Esophagus muscularis mucosa (tissue), 4 donors: ENCODE measurements around the gene MAD2L1BP. TPM values are rescaled to one million over a fixed set of nuclear protein-coding genes. Genes with fewer than 3 reads are reported as not detected.
A peak's percentile ranks its signal among the peaks of the same experiment; 100 is the strongest.

Experiments
- DNase-seq: peaks from one replicate; pipeline ENCODE4 v3.0.0-alpha.2; 2017; ENCODE audit errors: extremely low spot score
- H3K27ac ChIP-seq, 4 donors: fragments of 200-600 bp; sonication (generic); replicated peaks in 1 of 4; 1 replicate in 3 of 4; 2 replicates in 1 of 4; pipeline ENCODE4 v1.5.1; 2016 to 2019; ENCODE audit warnings: mild to moderate bottlenecking in 1 of 4
- H3K27me3 ChIP-seq, 4 donors: fragments of 200-600 bp; sonication (generic); one replicate each; pipeline versions ENCODE4 v1.5.1 to v1.6.0; 2016 to 2019
- H3K36me3 ChIP-seq, 4 donors: fragments of 200-600 bp; sonication (generic); one replicate each; pipeline ENCODE4 v1.5.1; 2016 to 2019
- H3K4me1 ChIP-seq, 4 donors: fragments of 200-600 bp; sonication (generic); one replicate each; pipeline ENCODE4 v1.5.1; 2016 to 2019
- H3K4me3 ChIP-seq, 4 donors: fragments of 200-600 bp; sonication (generic); 1 replicate in 2 of 4; 2 replicates in 2 of 4; pipeline ENCODE4 v1.5.1; 2016 to 2019; ENCODE audit warnings: mild to moderate bottlenecking in 4 of 4, moderate library complexity in 1 of 4
- H3K9me3 ChIP-seq, 4 donors: fragments of 200-600 bp; sonication (generic); 1 replicate in 3 of 4; 2 replicates in 1 of 4; pipeline ENCODE4 v1.5.1; 2016 to 2019
- EP300 ChIP-seq: sonication (generic); formaldehyde crosslinking; IDR thresholded peaks from one replicate; pipeline ENCODE4 v1.6.1; 2017; ENCODE audit warnings: antibody characterized with exemption
- POLR2A ChIP-seq: fragments of 450-650 bp; IDR thresholded peaks from one replicate; pipeline ENCODE4 v1.6.1; 2017; ENCODE audit warnings: antibody characterized with exemption, moderate library complexity, mild to moderate bottlenecking, low read depth
- POLR2AphosphoS5 ChIP-seq, 2 donors: sonication (generic); formaldehyde crosslinking; IDR thresholded peaks; one replicate each; pipeline ENCODE4 v1.6.1; 2017; ENCODE audit warnings: antibody characterized with exemption in 2 of 2
- WGBS: methylation state at CpG from one replicate; pipeline ENCODE4 v1.1.5; 2018; 5-methylcytosine and 5-hydroxymethylcytosine counted together
- intact Hi-C: fragments of 100-400 bp; cut with DNase I; formaldehyde crosslinking; loops from one replicate; pipeline ENCODE4 v1.15.1; 2023
- total RNA-seq, 4 donors: library from RNA; depleted of rRNA; stranded (reverse); fragments of >200 nt; gene quantifications; one replicate each; pipeline versions ENCODE4 v1.1.0 to v1.2.1, GENCODE V29; 2016
- TF ChIP-seq, protein P1 (sequence below), 3 experiments: fragments of 200-600 bp in 2 of 3; fragments of 450-650 bp in 1 of 3; sonication (generic) in 2 of 3; IDR thresholded peaks; one replicate each; pipeline ENCODE4 v1.5.1; 2017 to 2019; ENCODE audit warnings: antibody characterized with exemption in 3 of 3, mild to moderate bottlenecking in 2 of 3, moderate library complexity in 1 of 3

Gene MAD2L1BP
- total RNA-seq, 4 donors from 2014 or later = 17.9 to 26.7 (median 21.6) TPM

DNA sequence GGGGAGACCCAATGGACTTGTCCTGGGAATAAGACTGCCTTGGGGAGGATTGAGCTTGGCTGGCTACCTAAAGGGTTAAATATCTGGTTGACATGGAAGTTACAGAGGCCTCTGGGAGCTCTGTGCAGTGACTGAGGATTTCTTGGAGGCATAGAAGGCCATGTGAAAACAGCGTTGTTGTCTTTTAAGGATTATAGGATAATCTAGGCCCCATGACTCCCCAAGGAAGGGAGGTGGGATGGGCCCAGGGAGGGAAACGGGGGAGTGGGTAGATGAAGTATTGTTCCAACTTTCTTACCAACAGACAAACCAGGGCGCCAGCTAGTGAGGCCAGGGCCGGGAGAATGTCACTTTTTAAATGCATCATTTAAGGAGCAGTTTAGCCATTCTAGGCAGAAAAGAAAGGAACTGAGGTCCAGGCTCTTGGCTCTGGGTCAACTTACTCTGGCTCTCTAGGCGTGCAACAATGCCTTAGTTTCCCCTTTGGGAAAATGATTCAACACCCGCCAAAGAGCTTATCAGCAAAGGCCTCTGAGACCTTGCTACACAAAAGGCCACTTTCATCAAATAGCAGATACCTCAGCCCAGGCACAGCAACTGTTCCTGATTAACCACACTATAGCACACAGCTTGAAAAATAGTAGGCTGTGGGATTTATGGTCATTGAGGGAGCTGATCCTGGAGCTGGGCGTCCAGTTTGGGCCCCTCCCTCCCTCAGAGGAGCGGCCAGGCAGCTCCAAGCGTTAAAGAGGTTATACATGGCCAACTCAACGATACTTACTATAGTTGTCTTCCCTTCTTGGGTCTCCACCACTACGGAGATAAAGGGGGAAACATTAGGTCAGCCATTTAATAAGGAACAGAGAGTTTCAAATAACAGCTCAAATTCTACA lies 44.9 kb downstream of the MAD2L1BP start:
- intact Hi-C loops = no loop called here
- no peaks in the 10 kb centered on the region for H3K27me3 ChIP-seq
- H3K4me3 ChIP-seq = no peak overlapping the region
- 85% methylated on average over 11 of the region's 11 CpGs for WGBS
- H3K36me3 ChIP-seq = peaks cover 36 to 70% (median 63%) of the 10 kb centered on the region in 4 donors
- TF ChIP-seq EP300 (no peak), POLR2A (no peak), POLR2AphosphoS5 (IDR thresholded peaks at IDR 0.05) (no peak)
- TF ChIP-seq, protein P1, sequence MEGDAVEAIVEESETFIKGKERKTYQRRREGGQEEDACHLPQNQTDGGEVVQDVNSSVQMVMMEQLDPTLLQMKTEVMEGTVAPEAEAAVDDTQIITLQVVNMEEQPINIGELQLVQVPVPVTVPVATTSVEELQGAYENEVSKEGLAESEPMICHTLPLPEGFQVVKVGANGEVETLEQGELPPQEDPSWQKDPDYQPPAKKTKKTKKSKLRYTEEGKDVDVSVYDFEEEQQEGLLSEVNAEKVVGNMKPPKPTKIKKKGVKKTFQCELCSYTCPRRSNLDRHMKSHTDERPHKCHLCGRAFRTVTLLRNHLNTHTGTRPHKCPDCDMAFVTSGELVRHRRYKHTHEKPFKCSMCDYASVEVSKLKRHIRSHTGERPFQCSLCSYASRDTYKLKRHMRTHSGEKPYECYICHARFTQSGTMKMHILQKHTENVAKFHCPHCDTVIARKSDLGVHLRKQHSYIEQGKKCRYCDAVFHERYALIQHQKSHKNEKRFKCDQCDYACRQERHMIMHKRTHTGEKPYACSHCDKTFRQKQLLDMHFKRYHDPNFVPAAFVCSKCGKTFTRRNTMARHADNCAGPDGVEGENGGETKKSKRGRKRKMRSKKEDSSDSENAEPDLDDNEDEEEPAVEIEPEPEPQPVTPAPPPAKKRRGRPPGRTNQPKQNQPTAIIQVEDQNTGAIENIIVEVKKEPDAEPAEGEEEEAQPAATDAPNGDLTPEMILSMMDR (IDR thresholded peaks at IDR 0.05) = no peak
- DNase-seq = no peak
- peaks cover 14 to 28% (median 18%) of the 10 kb centered on the region in 4 donors for H3K4me1 ChIP-seq
- H3K9me3 ChIP-seq = no peaks in the 10 kb centered on the region
- H3K27ac ChIP-seq = no peak overlapping the region

DNA sequence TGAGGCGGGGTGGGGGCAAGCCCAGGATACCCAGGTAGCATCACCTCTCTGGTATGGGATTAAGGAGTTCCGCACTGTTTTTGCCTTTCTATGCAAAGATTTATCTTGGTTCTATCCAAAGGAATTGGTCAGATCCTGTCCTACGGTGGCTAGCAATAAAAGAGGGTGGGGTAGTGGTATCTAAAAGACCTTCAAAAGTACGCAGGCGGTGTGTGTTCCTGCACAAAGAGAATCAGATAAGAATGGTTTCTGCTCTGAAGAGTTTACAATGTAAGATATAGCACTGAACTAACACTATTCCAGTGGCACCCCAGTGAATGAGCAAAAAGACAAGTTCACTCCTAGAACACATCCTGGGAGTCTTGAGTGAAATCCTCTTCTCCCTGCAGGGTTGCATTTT lies 45.7 kb downstream of the MAD2L1BP start:
- 94% methylated on average over 5 of the region's 5 CpGs for WGBS
- Histone ChIP-seq H3K4me1 (peaks cover 19 to 32% (median 24%) of the 10 kb centered on the region in 4 donors), H3K4me3 (no peak overlapping the region), H3K27ac (no peak overlapping the region), H3K36me3 (peaks cover 36 to 63% (median 55%) of the 10 kb centered on the region in 4 donors), H3K27me3 (no peaks in the 10 kb centered on the region), H3K9me3 (no peaks in the 10 kb centered on the region)
- no peak for TF ChIP-seq EP300
- intact Hi-C loops = no loop called here
- DNase-seq = no peak

DNA sequence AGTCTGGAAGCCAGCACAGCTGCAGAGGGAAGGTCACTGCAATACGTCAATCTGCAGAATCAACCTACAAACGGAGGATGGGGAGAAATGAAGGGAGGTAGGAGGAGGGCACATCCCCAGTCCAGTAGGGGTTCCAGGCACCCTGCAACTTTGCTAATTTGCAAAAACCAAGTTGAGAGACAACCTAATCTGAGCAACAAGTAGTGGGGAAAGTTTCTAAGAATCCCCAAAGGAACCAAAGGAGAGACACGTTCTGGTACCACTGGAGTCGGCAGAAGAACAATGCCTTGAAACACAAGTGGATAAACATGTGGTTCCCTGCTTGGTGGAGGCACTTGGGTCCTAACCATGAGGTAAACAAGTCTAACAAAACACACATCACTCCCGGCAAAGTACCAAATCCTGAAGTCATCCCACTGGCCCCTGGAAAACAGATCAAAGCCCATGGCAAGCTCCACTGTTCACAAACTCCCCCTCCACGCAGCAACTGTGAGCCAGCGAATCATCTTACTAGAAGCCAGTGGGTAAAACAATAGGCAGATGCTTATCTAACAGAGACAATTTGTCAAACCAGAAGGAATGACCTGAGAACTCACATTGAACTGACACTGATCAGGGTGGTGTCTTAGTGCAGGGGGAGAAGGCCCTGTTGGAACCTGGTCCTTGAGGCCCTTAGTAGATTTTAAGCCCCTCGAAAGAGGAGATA lies 47.2 kb downstream of the MAD2L1BP start:
- Histone ChIP-seq H3K27ac (no peak overlapping the region), H3K4me1 (peaks cover 28 to 43% (median 33%) of the 10 kb centered on the region in 4 donors), H3K27me3 (no peaks in the 10 kb centered on the region), H3K9me3 (no peaks in the 10 kb centered on the region), H3K36me3 (peaks cover 21 to 47% (median 40%) of the 10 kb centered on the region in 4 donors), H3K4me3 (no peak overlapping the region)
- intact Hi-C loops = no loop called here
- TF ChIP-seq POLR2A (no peak), EP300 (no peak)
- 72% methylated on average over 8 of the region's 8 CpGs for WGBS
- DNase-seq = no peak

DNA sequence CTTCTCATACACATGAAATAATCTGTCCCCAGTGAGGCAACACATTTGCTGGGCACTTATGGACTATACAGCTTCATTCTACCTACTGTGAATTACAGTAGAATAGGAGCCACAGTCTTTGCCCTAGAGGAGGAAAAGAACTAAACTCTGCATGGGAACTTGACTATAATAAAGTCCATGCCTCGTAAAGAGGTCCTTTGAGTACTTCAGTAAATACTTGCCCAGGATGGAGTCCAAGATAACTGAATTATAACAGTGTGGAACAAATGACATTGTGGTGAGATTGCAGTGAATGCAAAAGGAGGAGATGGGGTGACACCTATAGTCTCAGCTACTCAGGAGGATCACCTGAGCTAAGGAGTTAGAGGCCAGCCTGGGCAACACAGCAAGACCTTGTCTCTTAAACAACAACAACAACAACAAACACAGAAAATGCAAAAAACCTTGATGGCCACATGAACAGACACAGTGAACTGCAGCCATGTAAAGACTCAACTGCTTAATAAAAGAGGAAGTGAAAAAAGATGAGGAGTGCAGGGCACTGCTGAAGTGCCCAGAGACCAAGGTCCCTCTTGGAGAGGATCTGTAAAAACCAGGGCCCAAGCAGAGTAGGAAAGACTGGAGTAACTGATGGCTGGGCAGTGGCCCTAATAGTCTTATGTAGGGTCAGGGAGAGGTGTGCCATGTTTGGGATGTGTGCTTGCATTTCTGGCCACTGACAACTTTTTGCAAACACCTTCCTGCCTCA lies 48.2 kb downstream of the MAD2L1BP start:
- DNase-seq = no peak
- Histone ChIP-seq H3K27ac (no peak overlapping the region), H3K4me3 (no peak overlapping the region), H3K36me3 (peaks cover 11 to 37% (median 30%) of the 10 kb centered on the region in 4 donors), H3K27me3 (no peaks in the 10 kb centered on the region), H3K9me3 (no peaks in the 10 kb centered on the region), H3K4me1 (peaks cover 33 to 51% (median 38%) of the 10 kb centered on the region in 4 donors)
- WGBS = 89% methylated on average over 1 of the region's 1 CpG
- intact Hi-C loops = no loop called here
- TF ChIP-seq EP300 (no peak), POLR2AphosphoS5 (IDR thresholded peaks at IDR 0.05) (no peak), POLR2A (no peak)
- TF ChIP-seq, protein P1 (IDR thresholded peaks at IDR 0.05) = no peak

DNA sequence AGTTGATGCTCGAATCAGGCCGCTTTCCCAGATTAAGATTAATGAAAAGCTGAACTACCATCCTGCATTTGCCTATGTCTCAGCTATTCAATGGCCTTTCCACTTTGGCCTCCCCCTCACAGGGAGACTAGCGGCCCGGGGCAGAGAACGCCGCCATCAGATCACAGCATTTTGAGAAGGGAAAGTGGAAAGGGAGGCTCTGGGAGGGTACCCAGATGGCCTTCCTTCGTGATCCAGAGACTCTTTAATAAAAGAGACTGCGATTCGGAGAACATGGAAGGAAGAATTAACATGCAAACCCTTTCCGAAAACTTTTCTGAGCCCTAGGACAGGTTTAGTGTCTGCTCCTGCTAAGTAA lies 51.4 kb downstream of the MAD2L1BP start:
- peak overlapping the region; percentile 81 to 94 (median 89) for H3K4me3 ChIP-seq
- WGBS = 5% methylated on average over 10 of the region's 10 CpGs
- peaks cover 0 to 5% (median 2%) of the 10 kb centered on the region in 4 donors for H3K36me3 ChIP-seq
- TF ChIP-seq POLR2AphosphoS5 (IDR thresholded peaks at IDR 0.05) (no peak), POLR2A (no peak), EP300 (no peak)
- TF ChIP-seq, protein P1 (IDR thresholded peaks at IDR 0.05) = no peak
- no peaks in the 10 kb centered on the region for H3K9me3 ChIP-seq
- DNase-seq = no peak
- peak overlapping the region; percentile 66 to 82 (median 76) for H3K27ac ChIP-seq
- intact Hi-C loops = no loop called here
- H3K27me3 ChIP-seq = no peaks in the 10 kb centered on the region
- peaks cover 30 to 51% (median 35%) of the 10 kb centered on the region in 4 donors for H3K4me1 ChIP-seq
